ENCODE measurements around the gene SMIM21. TPM values are rescaled to one million over a fixed set of nuclear protein-coding genes. Genes with fewer than 3 reads are reported as not detected.

The SMIM21 gene
- total and polyA plus RNA-seq, 2 of the 8 experiments (the other 6 are each of a cell fraction or from before 2014, with no cell fraction given) = not detected

DNA sequence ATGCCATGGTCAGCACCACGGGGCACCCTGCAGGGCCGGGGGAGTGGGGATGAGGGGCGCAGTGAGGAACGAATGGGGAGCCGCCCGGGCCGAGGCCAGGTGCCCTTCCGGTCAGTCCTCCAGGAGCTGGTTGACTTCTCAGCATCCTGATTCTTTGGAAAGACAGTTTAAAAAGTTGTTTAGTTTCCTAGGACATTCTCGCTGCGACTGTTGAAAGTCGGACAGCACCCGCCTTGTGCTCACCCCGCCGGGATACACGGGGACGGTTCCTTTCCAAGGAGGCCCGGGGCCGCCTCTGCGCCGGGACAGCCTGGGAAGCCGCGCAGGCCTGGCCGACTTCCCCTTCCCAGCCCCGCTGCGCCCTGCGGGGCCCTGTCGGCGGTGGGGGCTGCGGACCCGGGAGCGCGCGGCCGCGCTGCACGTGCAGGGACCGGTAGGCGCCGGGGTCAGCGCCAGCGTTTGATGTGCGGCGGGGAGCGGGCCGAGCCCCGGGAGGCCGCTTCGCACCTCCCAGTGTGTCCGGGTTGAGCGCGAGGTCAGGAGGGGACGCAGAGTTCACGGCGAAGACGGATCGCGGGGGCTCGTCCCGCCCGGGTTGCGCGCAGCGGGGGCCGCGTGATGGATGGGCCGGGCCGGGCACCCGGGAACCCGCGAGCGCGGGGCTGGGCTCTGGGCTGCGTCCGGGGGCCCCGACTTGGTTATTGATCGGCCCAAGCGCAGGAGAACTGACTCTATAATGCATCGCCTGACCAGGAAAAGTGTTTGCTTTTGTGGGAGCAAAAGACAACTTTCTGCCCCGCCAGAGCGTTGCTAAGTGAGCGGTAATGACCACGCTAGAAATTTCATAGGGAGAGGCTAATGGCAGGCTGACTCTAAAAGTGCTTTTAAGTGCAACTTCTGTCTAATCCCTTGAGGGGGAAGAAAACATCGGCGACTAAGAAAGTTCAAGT lies 28.0 kb upstream of the SMIM21 start:
- Histone ChIP-seq H3K18ac (ENCODE audit: extremely low read depth, low read length) (peak overlapping the region; percentile 48; the same call in 1 of the 2 replicates), H3K27me3 (replicated peaks in 1 of 4; ENCODE audit: control insufficient read depth in 3 of 4, extremely low read depth in 1 of 4, insufficient read depth in 3 of 4, low read length in 3 of 4) (peaks cover 8 to 34% (median 28%) of the 10 kb centered on the region in 4 experiments), H3K79me1 (ENCODE audit: low read depth, low read length) (no peaks in the 10 kb centered on the region), H3K27ac (ENCODE audit: low read depth, low read length) (no peak overlapping the region), H2AK5ac (ENCODE audit: low read depth, low read length) (no peak overlapping the region), H2BK120ac (replicated peaks; ENCODE audit: low read depth, low read length) (no peak overlapping the region), H3K9me3 (ENCODE audit: insufficient read depth in 2 of 2, low read depth in 1 of 2, low read length in 1 of 2) (no peaks in the 10 kb centered on the region; a peak in 1 of 4 replicates), H3K4me3 (ENCODE audit: extremely low read depth in 1 of 4, insufficient read depth in 2 of 4, low read depth in 3 of 4, low read length in 4 of 4) (peak overlapping the region; percentile 22 to 64 (median 46)), H3K23me2 (ENCODE audit: low read depth, low read length) (peaks cover 4% of the 10 kb centered on the region; the same call in 1 of the 2 replicates), H3K23ac (ENCODE audit: insufficient read length) (no peak overlapping the region), H3K56ac (replicated peaks; ENCODE audit: insufficient read length, low read depth, low read length) (no peak overlapping the region), H3K9ac (replicated peaks in 1 of 4; ENCODE audit: extremely low read depth in 1 of 4, low read depth in 3 of 4, low read length in 3 of 4) (no peak overlapping the region), H3K4me1 (replicated peaks in 1 of 4; ENCODE audit: control insufficient read depth in 3 of 4, insufficient read depth in 4 of 4, low read length in 3 of 4) (peaks cover 0 to 9% (median 3%) of the 10 kb centered on the region in 4 experiments; a peak in 3 of 7 replicates), H3K36me3 (ENCODE audit: control insufficient read depth in 2 of 4, insufficient read depth in 4 of 4, low read length in 3 of 4) (no peaks in the 10 kb centered on the region), H4K20me1 (replicated peaks in 1 of 2; ENCODE audit: control insufficient read depth in 1 of 2, insufficient read depth in 2 of 2, low read length in 2 of 2) (no peaks in the 10 kb centered on the region), H2BK12ac (ENCODE audit: low read depth, low read length) (no peak overlapping the region), H2BK5ac (ENCODE audit: low read depth, low read length) (no peak overlapping the region), H2BK20ac (ENCODE audit: low read length) (no peak overlapping the region), H3K79me2 (ENCODE audit: control insufficient read depth in 1 of 2, insufficient read depth in 2 of 2, low read length in 2 of 2) (no peaks in the 10 kb centered on the region), H4K5ac (ENCODE audit: insufficient read length, low read depth, low read length) (no peak overlapping the region), H3K14ac (ENCODE audit: insufficient read length) (no peak overlapping the region), H3K4me2 (ENCODE audit: insufficient read depth in 1 of 2, low read depth in 2 of 2, low read length in 2 of 2) (peak overlapping the region; percentile 67 to 92), H2AFZ (ENCODE audit: low read length) (no peak overlapping the region), H4K8ac (ENCODE audit: extremely low read depth, insufficient read depth, low read length) (no peak overlapping the region; the same call in 1 of the 2 replicates), H3K4ac (replicated peaks; ENCODE audit: insufficient read length, low read depth, low read length) (no peak overlapping the region), H4K91ac (replicated peaks; ENCODE audit: insufficient read length, low read length) (no peak overlapping the region), H2BK15ac (ENCODE audit: low read length) (no peak overlapping the region)
- no peak for FAIRE-seq
- DNase-seq (ENCODE audit: low read depth in 1 of 2, low spot score in 2 of 2) = peak; percentile 13 to 69
- POLR2A ChIA-PET (ENCODE audit: partially characterized antibody) = no interaction called here
- 7% methylated on average over 57 of the region's 84 CpGs; no CpG with 5 or more reads in 1 of the 2 experiments for WGBS, 2 experiments (ENCODE audit: extremely low coverage in 1 of 2, insufficient coverage in 1 of 2, insufficient read length in 1 of 2, insufficient replicate concordance in 2 of 2, low coverage in 1 of 2, low lambda C conversion rate in 2 of 2, missing lambda C conversion rate in 1 of 2)
- CTCF ChIA-PET (ENCODE audit: partially characterized antibody) = interaction anchor here (0.6 to 0.7 kb wide), 2 partner anchors 795 to 1740 kb away, joined by 3 to 5 read pairs; no protein-coding TSS in a partner anchor
- TF ChIP-seq BCL11A (IDR thresholded peaks at IDR 0.05; ENCODE audit: low read depth in 2 of 2, low read length in 2 of 2) (no peak), EP300 (IDR thresholded peaks at IDR 0.05; ENCODE audit: borderline replicate concordance in 1 of 2, low read depth in 2 of 2, low read length in 2 of 2) (no peak), HDAC6 (IDR thresholded peaks at IDR 0.05; ENCODE audit: low read depth, low read length) (no peak), MAX (IDR thresholded peaks at IDR 0.05) (peak; percentile 85), TAF1 (IDR thresholded peaks at IDR 0.05; ENCODE audit: low read depth, low read length) (no peak), SRF (IDR thresholded peaks at IDR 0.05; ENCODE audit: low read depth, low read length) (no peak), JUN (IDR thresholded peaks at IDR 0.05; ENCODE audit: low read depth, low read length) (no peak), KDM4A (IDR thresholded peaks at IDR 0.05; ENCODE audit: low read depth, low read length, severe bottlenecking) (peak; percentile 96), ASH2L (IDR thresholded peaks at IDR 0.05; ENCODE audit: low read length) (peak; percentile 70), SIRT6 (IDR thresholded peaks at IDR 0.05; ENCODE audit: low read length) (no peak), SP1 (IDR thresholded peaks at IDR 0.05; ENCODE audit: low read depth, low read length) (no peak), BRCA1 (IDR thresholded peaks at IDR 0.05; ENCODE audit: low read depth, low read length) (no peak)
